ENCODE measurements around the gene MRPS31.
A peak's percentile ranks its signal among the peaks of the same experiment; 100 is the strongest.

The MRPS31 gene

GRCh38 chr13:40780822-40781401 is 9.9 kb upstream of the MRPS31 start:
- H3K4me3 ChIP-seq (ENCODE audit: low read length), result no peak overlapping the region
- no peak for TF ChIP-seq ZNF274 (IDR thresholded peaks at IDR 0.05; ENCODE audit: low read depth, low read length)

- TF ChIP-seq ZNF274 (IDR thresholded peaks at IDR 0.05; ENCODE audit: low read depth, low read length), result no peak
- no peak overlapping the region for H3K4me3 ChIP-seq (ENCODE audit: low read length)
These were observed 8.9 kb upstream of the MRPS31 start for GRCh38 chr13:40779796-40780285.

- TF ChIP-seq ZNF274 (IDR thresholded peaks at IDR 0.05; ENCODE audit: low read depth, low read length), result no peak
These were observed 8.1 kb upstream of the MRPS31 start for GRCh38 chr13:40779049-40779448.

GRCh38 chr13:40777809-40778175 is 6.8 kb upstream of the MRPS31 start:
- TF ChIP-seq ZNF274 (IDR thresholded peaks at IDR 0.05; ENCODE audit: low read depth, low read length), result no peak
- no peak overlapping the region for H3K4me3 ChIP-seq (ENCODE audit: low read length)

More at GRCh38 chr13:40779049-40779448, 8.1 kb upstream of the MRPS31 start:
- H3K4me3 ChIP-seq (ENCODE audit: low read length), result no peak overlapping the region

GRCh38 chr13:40777166-40777808 is 6.3 kb upstream of the MRPS31 start:
- no peak for TF ChIP-seq ZNF274 (IDR thresholded peaks at IDR 0.05; ENCODE audit: low read depth, low read length)
- no peak overlapping the region for H3K4me3 ChIP-seq (ENCODE audit: low read length)

- TF ChIP-seq ZNF274 (IDR thresholded peaks at IDR 0.05; ENCODE audit: low read depth, low read length), result no peak
- H3K4me3 ChIP-seq (ENCODE audit: low read length), result no peak overlapping the region
These were observed 5.7 kb upstream of the MRPS31 start for GRCh38 chr13:40776681-40777165.

GRCh38 chr13:40776232-40776631 is 5.2 kb upstream of the MRPS31 start:
- no peak for TF ChIP-seq ZNF274 (IDR thresholded peaks at IDR 0.05; ENCODE audit: low read depth, low read length)
- H3K4me3 ChIP-seq (ENCODE audit: low read length), result no peak overlapping the region

- no peak overlapping the region for H3K4me3 ChIP-seq (ENCODE audit: low read length)
- no peak for TF ChIP-seq ZNF274 (IDR thresholded peaks at IDR 0.05; ENCODE audit: low read depth, low read length)
These were observed 3.7 kb upstream of the MRPS31 start for GRCh38 chr13:40774672-40775071.

- no peak for TF ChIP-seq ZNF274 (IDR thresholded peaks at IDR 0.05; ENCODE audit: low read depth, low read length)
- H3K4me3 ChIP-seq (ENCODE audit: low read length), result no peak overlapping the region
These were observed 1.9 kb upstream of the MRPS31 start for GRCh38 chr13:40772765-40773473.

GRCh38 chr13:40770609-40770933 is 419 bp downstream of the MRPS31 start:
- TF ChIP-seq ZNF274 (IDR thresholded peaks at IDR 0.05; ENCODE audit: low read depth, low read length), result no peak
- H3K4me3 ChIP-seq (ENCODE audit: low read length), result peak overlapping the region; percentile 83

GRCh38 chr13:40769970-40770369 is 1.0 kb downstream of the MRPS31 start:
- TF ChIP-seq ZNF274 (IDR thresholded peaks at IDR 0.05; ENCODE audit: low read depth, low read length), result no peak

GRCh38 chr13:40765602-40766001 is 5.4 kb downstream of the MRPS31 start:
- H3K4me3 ChIP-seq (ENCODE audit: low read length), result no peak overlapping the region
- no peak for TF ChIP-seq ZNF274 (IDR thresholded peaks at IDR 0.05; ENCODE audit: low read depth, low read length)

More at GRCh38 chr13:40769970-40770369, 1.0 kb downstream of the MRPS31 start:
- peak overlapping the region; percentile 83 for H3K4me3 ChIP-seq (ENCODE audit: low read length)

GRCh38 chr13:40764587-40765403 is 6.2 kb downstream of the MRPS31 start:
- TF ChIP-seq ZNF274 (IDR thresholded peaks at IDR 0.05; ENCODE audit: low read depth, low read length), result no peak
- no peak overlapping the region for H3K4me3 ChIP-seq (ENCODE audit: low read length)

GRCh38 chr13:40762849-40763248 is 8.1 kb downstream of the MRPS31 start:
- no peak for TF ChIP-seq ZNF274 (IDR thresholded peaks at IDR 0.05; ENCODE audit: low read depth, low read length)
- no peak overlapping the region for H3K4me3 ChIP-seq (ENCODE audit: low read length)
